GM18499 (cell line): Measurements from ENCODE around the gene GALNT2.

Experiments
- ATAC-seq: cut with Tn5 transposase; IDR thresholded peaks from one replicate; pipeline ENCODE4 v1.9.1; 2021; ENCODE audit warnings: moderate number of reproducible peaks; ENCODE audit not compliant: insufficient read depth, unreplicated experiment

GALNT2 gene

GRCh38 chr1:230070321-230071208, 3.5 kb downstream of the GALNT2 start:
- ATAC-seq: no peak

GRCh38 chr1:230071316-230071715, 4.3 kb downstream of the GALNT2 start:
- no peak for ATAC-seq

DNA sequence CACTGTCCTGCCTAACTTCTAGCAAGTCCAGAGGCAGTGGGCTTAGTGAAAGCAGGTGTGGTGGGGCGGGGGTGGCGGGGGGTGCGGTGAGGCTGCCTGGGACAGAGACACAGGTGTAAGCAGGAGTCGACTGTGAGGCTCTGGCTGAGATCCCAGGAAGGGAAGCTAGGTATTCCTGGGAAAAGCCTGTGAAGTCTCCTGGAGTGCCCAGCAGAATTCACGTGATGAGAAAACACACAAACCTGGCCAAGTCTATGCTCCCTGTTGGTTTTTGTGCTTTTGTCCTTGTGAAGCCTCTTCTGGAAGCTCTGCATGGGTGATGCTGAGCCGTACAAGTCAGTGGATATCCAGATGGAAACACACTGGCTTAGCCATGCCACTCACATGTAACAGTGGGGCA, 5.3 kb downstream of the GALNT2 start:
- ATAC-seq: no peak

DNA sequence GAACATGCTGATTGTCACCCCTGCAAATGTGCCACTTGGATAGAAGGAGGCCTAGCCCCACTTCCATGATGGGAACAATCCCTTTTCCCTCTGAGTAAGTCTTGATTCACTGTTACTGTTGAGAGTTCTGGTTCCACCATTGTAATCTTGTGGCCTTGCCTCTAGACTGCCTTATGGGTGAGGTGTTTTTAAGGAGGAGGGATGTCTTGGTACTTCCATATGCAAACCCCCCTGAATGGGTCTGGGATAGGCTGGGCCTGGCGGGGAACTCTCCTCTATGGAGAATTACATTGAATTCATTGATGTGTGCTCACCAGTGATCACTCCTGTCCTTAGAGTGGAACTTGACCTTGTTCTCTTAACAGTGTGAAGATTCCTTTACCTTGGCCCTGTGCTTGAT, 5.8 kb downstream of the GALNT2 start:
- no peak for ATAC-seq

DNA sequence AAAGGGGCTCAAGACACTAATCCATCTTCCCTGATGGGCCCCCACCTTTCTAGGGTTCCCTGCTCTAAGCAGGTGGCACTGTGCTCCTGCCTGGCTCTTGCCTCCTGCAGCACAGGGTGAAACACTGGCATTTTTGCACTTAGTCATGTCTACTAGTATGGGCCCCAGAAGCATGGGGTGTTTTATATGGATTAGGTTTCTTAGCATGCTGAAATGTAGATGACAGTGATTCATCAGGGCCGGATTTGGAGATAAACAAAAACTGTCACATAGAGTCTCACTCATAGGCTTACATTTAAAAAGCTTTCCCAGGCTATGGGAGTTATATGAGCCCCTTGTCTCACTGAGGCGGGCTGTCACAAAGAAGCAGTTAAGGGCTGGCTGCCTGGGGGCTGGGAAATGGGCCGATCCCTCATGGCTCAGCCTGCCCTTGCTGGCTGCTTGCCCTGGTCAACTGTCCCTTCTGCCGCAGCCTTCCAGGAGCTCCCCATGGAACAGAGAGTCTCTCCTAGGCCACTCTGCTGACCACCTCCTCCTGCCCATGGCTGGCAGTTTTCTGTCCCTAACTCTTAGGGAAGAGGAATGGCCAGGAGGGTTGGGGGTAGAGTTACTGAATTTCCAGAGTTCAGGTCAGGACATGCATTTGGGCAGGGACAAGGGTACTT, 6.5 kb downstream of the GALNT2 start:
- no peak for ATAC-seq

- no peak for ATAC-seq
Observed at GRCh38 chr1:230074270-230074669, 7.2 kb downstream of the GALNT2 start.

- ATAC-seq: no peak
Observed at GRCh38 chr1:230074762-230075161, 7.7 kb downstream of the GALNT2 start.

- no peak for ATAC-seq
Observed at GRCh38 chr1:230076121-230076520, 9.1 kb downstream of the GALNT2 start.

- ATAC-seq: no peak
Observed at GRCh38 chr1:230077011-230077410, 10.0 kb downstream of the GALNT2 start.

GRCh38 chr1:230077436-230078213, 10.6 kb downstream of the GALNT2 start:
- no peak for ATAC-seq

DNA sequence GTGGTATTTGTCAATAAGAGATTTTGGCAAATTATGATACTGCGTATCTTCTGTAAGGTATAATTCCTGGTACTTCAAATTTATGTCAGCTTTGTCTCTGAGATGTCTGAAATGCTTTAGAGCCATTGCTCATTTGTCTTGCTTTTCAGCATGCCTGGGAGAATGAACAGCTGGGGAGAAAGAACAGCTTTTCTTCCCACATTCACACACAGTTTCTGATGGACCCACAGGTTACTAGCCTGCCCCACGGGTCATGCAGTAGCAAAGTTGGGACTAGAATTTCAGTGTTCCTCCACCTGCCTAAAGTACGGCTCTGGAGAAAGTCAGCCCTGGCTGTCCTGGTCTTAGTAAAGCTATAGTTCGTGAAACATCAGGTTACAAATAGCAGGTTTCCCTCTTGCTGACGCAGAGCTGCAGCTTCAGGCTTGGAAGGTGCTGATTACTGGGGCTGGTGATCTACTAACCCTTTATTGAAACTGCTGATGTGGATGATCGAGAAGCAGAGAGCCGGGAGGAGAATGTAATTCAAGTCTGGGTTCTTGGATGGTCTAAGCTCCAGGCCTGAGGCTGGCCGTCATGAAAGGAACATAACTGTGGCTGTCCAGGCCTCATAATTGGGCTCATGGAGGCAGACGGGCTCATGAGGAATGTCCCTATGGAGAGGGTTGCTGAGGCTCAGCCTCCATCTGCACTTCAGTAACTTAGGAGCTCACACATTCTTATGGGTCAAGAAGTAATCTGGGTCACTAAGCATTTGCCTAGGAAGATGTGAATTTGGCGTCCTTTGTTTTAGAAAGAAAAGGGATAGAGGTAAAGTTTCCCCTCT, 12.4 kb downstream of the GALNT2 start:
- ATAC-seq: no peak

DNA sequence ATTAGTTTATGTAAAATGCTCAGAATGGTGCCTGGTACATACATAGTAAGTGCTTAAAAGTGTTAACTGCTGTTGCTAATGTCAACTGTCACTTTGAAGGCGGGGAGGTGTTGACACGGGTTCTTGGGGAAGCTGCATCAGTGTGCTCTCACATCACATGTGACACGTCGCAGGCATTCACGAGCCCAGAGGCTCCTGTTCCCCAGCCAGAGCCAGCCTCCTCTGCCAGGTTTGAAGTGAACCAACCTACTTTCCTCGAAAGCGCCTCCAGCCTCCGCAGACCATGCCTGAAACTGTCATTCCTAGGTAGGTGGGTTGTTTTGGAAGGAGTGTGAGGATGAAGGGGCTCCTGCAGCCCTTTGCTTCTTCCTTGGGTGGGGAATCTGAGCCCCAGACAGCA, 13.8 kb downstream of the GALNT2 start:
- no peak for ATAC-seq

DNA sequence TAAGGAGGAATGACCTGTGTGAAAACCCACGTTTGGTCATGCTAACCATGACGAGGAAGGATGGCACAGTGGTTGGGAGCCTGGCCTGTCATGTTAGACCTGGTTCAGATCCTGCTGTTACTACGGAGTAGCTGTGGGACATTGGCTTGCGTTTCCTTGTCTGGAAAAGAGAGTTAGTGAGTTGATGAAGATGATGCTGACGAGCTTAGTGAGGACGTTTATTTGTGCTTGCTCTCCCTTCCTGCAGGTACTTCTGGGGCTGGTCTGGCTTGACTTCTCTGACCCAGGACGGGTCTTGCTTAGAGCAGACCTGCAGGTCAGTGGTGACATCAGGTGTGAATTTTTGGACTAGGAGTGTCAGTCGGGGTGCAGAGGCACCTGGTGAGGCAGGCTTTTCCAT, 14.7 kb downstream of the GALNT2 start:
- ATAC-seq: no peak

- no peak for ATAC-seq
Observed at GRCh38 chr1:230082211-230082610, 15.2 kb downstream of the GALNT2 start.

DNA sequence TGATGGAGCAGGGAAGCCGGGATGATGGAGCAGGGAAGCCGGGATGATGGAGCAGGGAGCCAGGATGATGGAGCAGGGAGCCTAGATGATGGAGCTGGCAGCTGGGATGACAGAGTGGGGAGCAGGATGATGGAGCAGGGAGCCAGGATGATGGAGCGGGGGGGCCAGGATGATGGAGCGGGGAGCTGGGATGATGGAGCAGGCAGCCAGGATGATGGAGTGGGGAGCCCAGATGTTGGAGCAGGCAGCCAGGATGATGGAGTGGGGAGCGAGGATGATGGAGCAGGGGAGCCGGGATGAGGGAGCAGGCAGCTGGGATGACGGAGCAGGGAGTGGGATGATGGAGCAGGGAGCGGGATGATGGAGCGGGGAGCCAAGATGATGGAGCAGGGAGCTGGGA, 16.0 kb downstream of the GALNT2 start:
- ATAC-seq: no peak

- no peak for ATAC-seq
Observed at GRCh38 chr1:230083746-230084407, 16.8 kb downstream of the GALNT2 start.

DNA sequence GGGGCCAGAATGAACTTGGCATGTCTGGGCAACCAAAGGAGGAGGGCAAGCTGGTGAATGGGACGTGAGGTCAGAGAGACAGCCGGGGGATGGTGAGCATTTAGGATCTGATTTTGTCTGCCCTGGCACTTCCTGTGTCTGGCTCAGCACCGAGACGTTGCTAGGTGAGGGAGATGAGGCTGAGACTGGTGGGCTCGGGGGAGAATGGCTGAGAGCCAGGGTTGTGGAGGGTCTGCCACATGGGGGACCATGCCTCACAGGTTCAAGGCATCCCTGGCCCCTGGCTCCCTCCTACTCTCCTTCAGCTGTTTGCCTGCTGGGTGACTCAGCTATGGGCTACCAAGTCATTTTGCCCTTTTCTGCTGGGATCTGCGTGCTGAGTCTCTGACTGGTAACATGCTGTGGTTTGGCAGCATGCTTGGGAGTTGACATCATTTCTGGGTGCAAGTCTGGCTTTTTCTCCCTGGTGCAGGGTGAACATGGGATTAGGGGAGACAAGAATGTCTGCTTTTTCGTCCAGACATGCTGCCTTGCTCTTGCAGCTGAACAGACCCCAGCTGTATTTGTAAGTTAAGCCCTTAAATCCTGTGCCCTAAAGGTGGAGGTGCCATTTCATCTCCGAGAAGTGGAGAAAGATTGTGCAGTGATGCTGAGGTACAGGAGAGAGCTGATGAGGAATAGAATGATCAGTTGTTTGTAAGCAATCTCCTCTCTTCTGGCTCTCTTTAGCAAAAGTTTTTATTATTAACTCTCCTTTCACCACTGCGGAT, 17.6 kb downstream of the GALNT2 start:
- ATAC-seq: peak; percentile 56

- no peak for ATAC-seq
Observed at GRCh38 chr1:230085178-230085515, 18.1 kb downstream of the GALNT2 start.

GRCh38 chr1:230086151-230086550, 19.1 kb downstream of the GALNT2 start:
- ATAC-seq: no peak
